OCI-LY3 (cell line): ENCODE measurements around the gene TSC22D1.

Experiments used
- CTCF ChIP-seq: fragments of 200-600, 300-600 bp; sonication (generic); IDR thresholded peaks from 2 replicates; pipeline ENCODE4 v1.5.1; 2014; ENCODE audit warnings: antibody characterized with exemption, low read length, low read depth
- EZH2phosphoT487 ChIP-seq: fragments of 200-600 bp; shearing (Covaris generic); IDR thresholded peaks from 2 replicates; pipeline ENCODE4 v1.6.1; 2018; ENCODE audit warnings: antibody characterized with exemption, mixed run types, low read depth

GRCh38 chr13:44395976-44396694 lies 180.0 kb downstream of the TSC22D1 start:
- TF ChIP-seq CTCF = no peak
- TF ChIP-seq EZH2phosphoT487 = no peak
